Loucy (cell line): ENCODE results near the gene ARHGAP24.

ENCODE experiments used
- EZH2phosphoT487 ChIP-seq: fragments of 200-600 bp; IDR thresholded peaks from 2 replicates; pipeline ENCODE4 v1.6.1; 2018; ENCODE audit warnings: antibody characterized with exemption, mild to moderate bottlenecking, moderate library complexity, borderline replicate concordance
- TF ChIP-seq, protein P1 (sequence below): fragments of 200-600 bp; sonication (generic); conservative IDR thresholded peaks from 2 replicates; pipeline ENCODE4 v1.5.1; 2014; ENCODE audit warnings: mild to moderate bottlenecking, antibody characterized with exemption, low read length

DNA sequence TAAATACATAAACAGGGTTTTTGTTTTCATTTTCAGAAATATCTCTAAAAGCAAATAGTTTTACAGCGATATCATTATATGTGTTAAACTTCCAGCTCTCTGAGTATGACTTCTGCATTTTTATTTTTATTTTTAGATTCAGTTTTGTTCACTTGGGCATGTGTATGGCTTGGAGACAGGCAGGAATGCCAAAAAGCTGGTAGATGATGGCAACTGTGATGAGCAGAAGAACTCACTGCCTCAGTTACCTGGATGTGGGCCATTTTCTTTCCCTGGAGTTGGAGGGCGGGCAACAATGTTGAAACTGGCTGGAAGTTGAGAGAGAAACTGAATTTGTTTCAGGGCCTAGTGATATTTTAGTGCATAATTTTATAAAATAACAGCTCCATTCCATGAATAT is 266.4 kb downstream of the ARHGAP24 start:
- TF ChIP-seq, protein P1, sequence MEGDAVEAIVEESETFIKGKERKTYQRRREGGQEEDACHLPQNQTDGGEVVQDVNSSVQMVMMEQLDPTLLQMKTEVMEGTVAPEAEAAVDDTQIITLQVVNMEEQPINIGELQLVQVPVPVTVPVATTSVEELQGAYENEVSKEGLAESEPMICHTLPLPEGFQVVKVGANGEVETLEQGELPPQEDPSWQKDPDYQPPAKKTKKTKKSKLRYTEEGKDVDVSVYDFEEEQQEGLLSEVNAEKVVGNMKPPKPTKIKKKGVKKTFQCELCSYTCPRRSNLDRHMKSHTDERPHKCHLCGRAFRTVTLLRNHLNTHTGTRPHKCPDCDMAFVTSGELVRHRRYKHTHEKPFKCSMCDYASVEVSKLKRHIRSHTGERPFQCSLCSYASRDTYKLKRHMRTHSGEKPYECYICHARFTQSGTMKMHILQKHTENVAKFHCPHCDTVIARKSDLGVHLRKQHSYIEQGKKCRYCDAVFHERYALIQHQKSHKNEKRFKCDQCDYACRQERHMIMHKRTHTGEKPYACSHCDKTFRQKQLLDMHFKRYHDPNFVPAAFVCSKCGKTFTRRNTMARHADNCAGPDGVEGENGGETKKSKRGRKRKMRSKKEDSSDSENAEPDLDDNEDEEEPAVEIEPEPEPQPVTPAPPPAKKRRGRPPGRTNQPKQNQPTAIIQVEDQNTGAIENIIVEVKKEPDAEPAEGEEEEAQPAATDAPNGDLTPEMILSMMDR = no peak
- TF ChIP-seq EZH2phosphoT487 = no peak
